OCI-LY7 (cell line): ENCODE data around the gene SERP2.
A peak's percentile ranks its signal among the peaks of the same experiment; 100 is the strongest.

Source experiments
- EZH2phosphoT487 ChIP-seq: fragments of 200-600 bp; sonication (generic); IDR thresholded peaks from 2 replicates; pipeline ENCODE4 v1.6.1; 2018; ENCODE audit warnings: low read depth, borderline replicate concordance, mild to moderate bottlenecking, mixed run types, antibody characterized with exemption, low read length, moderate library complexity, mixed read lengths
- TF ChIP-seq, protein P1 (sequence below): fragments of 200-600 bp; sonication (generic); conservative IDR thresholded peaks from 2 replicates; pipeline ENCODE4 v1.5.1; 2014; ENCODE audit warnings: mild to moderate bottlenecking, antibody characterized with exemption, low read length, moderate library complexity, mixed read lengths

DNA sequence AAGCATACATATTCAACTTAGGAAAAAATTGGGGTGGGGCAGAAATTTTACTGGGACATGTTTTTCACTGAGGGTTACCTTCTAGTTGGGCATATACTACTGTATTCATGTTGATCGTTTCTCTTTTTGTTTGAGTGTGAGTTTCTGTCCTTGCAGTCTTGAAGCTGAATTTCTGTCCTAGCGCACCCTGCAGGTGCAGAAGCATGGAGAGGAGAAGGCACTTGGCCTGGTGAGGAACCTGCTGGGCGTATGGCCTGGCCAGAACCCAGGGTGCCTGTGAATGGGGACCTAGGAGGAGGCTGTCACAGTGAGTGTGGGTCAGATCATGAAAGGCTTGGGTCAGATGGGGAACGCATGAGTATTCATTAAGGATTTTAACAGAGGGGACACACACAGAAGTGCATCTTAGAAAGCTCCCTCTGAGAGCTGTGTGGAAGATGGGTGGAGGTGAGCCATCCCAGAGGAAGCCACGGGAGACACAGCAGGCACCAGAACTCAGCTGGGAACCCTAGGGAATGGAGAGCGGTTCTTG, 36.8 kb downstream of the SERP2 start:
- TF ChIP-seq, protein P1, sequence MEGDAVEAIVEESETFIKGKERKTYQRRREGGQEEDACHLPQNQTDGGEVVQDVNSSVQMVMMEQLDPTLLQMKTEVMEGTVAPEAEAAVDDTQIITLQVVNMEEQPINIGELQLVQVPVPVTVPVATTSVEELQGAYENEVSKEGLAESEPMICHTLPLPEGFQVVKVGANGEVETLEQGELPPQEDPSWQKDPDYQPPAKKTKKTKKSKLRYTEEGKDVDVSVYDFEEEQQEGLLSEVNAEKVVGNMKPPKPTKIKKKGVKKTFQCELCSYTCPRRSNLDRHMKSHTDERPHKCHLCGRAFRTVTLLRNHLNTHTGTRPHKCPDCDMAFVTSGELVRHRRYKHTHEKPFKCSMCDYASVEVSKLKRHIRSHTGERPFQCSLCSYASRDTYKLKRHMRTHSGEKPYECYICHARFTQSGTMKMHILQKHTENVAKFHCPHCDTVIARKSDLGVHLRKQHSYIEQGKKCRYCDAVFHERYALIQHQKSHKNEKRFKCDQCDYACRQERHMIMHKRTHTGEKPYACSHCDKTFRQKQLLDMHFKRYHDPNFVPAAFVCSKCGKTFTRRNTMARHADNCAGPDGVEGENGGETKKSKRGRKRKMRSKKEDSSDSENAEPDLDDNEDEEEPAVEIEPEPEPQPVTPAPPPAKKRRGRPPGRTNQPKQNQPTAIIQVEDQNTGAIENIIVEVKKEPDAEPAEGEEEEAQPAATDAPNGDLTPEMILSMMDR: peak; percentile 47; the same call in 1 of the 2 replicates
- TF ChIP-seq EZH2phosphoT487: no peak
